Epidermal melanocyte (primary cell): ENCODE data around the gene NUBP1.
"Not testable (repeated sequence)": the region's sequence is repeated elsewhere in the genome, so short reads cannot be mapped to it uniquely, and the experiment has no call there.

ENCODE experiments used
- DNase-seq: peaks from one replicate; pipeline ENCODE4 v3.0.0; 2011; ENCODE audit warnings: low spot score; ENCODE audit not compliant: insufficient read length

The NUBP1 gene

GRCh38 chr16:10751291-10751697 lies 7.7 kb downstream of the NUBP1 start:
- DNase-seq = no peak

- no peak for DNase-seq
Observed at GRCh38 chr16:10752843-10753523, 9.3 kb downstream of the NUBP1 start.

GRCh38 chr16:10753670-10754069 lies 10.0 kb downstream of the NUBP1 start:
- DNase-seq = no peak

DNA sequence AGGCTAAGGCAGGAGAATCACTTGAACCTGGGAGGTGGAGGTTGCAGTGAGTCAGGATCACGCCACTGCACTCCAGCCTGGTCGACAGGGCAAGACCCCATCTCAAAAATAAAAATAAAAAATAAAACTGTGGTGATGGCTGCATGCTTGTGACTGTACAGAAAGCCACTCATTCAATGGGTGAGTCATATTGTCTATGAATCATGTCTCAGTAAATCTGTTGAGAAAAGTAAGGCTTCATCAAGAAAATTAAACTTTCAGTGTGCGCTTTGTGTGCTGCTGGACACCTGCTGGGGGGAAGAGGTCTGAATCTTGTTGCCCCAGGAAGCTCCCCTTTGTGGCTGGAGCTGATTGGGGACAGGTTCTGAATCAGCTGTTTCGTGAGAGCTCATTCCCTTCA lies 11.3 kb downstream of the NUBP1 start:
- DNase-seq = no peak

GRCh38 chr16:10756574-10756973 lies 12.9 kb downstream of the NUBP1 start:
- no peak for DNase-seq

DNA sequence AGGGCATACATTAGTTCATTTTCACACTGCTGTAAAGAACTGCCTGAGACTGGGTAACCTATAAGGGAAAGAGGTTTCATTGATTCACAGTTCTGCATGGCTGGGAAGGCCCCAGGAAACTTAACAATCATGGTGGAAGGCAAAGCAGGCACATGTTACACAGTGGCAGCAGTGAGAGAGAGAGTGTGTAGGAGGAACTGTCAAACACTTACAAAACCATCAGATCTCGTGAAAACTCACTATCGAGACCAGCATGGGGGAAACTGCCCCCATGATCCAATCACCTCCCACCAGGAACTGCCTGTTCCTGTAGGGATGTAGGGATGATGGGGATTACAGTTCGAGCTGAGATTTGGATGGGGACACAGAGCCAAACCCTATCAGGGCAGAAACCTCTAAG lies 17.2 kb downstream of the NUBP1 start:
- no peak for DNase-seq

DNA sequence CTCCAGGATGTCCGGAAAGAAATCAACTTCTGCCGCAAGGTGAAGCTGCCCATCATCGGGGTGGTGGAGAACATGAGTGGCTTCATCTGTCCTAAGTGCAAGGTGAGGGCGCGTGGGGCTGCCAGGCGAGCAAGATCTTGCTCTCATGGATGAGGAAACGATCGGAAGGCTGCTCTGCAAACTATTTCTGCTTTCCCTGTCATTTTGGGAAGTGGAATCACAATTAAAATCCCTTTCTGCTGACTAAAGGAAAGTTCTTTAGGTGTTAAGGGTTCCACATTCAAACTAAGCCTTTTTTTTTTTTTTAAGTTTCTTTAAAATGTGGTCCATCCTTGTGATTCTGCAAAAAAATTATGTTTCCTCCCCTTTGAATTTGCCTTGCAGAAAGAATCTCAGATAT lies 17.7 kb downstream of the NUBP1 start:
- no peak for DNase-seq

DNA sequence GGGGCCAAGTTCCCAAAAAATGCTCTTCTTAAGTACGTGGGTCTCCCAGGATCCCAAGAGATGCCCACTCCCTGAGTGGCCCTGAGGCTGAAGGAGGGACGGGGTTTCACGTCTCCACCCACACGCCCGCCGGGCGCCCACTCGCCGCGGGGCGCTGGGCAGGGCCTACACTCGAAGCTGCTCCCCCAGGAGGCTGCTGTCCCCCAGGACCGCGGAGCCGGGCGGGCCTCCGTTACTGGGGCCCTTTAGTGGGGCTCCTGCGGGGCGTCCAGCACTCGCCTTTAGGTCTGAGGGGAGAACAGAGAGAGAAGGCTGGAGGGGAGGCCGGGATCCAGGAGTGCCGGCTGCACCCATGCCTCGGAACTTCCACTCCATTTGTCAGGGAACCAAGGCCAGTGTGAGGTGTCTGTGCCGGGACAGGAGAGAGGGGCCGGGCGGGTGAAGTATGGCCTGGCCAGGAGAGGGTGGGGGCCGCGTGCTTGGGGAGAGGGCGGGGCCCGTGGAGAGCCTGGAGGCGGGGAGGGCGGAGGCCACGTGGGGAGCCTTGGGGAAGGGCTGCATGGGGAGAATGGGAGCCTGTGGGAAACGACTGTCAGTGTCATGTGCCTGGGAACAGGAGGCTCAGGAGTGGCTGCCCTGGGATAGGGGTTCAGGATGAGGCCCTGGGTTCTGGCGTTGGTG lies 18.8 kb downstream of the NUBP1 start:
- DNase-seq = no peak

- DNase-seq = no peak
Observed at GRCh38 chr16:10763456-10763855, 19.8 kb downstream of the NUBP1 start.

- DNase-seq = no peak
Observed at GRCh38 chr16:10765772-10766171, 22.1 kb downstream of the NUBP1 start.

DNA sequence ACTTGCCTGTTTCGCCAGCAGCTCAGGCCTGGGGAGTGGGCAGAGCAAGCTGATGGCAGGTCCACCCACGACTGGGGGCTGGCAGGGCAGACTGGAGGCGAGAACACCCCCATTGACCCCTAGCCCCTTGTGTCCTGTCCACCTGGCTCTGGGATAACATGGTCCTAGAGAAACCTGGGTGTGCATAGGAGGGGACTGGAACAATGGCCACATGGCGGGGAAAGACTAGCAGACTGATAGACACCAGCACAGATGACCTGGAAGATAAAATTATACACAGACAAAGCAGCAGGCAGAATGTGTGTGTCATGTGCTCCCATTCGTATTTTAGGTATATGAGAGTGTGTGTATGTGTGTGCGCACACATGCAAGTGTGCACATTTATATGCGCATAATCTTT lies 23.5 kb downstream of the NUBP1 start:
- no peak for DNase-seq

DNA sequence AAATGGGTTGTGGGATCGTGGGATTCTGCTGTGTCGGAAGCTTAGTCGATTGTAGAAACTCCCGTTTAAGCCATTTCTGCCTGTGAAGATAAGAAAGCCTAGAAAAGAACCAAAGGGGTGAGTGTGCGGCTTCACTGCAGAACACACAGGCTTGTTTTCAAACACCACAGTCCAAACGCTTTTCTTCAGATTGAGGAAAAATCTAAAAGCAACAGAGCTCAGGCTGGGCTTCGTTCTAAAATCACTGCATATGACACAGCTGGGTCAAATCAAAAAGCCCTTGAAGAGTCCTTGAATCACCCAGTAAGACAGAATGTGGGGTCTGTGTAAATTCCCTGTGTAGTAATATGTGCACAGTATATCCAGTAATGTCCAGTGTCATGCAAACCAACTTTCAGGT lies 25.7 kb downstream of the NUBP1 start:
- no peak for DNase-seq

DNA sequence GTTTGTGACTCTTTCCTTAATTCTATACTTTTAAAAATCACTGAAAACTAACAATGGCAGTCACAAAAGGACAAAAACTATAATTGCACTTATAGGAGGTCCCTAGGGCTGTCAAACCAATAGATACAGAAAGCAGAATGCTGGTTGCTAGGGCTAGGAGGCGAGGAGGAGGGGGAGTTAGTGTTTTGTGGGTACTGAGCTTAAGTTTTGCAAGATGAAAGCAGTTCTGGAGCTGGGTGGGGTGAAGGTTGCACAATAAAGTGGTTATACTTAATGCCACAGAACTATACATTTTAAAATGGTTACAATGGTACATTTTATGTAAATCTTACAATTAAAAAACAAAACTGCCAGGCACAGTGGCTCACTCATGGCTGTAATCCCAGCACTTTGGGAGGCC lies 27.3 kb downstream of the NUBP1 start:
- DNase-seq = no peak

DNA sequence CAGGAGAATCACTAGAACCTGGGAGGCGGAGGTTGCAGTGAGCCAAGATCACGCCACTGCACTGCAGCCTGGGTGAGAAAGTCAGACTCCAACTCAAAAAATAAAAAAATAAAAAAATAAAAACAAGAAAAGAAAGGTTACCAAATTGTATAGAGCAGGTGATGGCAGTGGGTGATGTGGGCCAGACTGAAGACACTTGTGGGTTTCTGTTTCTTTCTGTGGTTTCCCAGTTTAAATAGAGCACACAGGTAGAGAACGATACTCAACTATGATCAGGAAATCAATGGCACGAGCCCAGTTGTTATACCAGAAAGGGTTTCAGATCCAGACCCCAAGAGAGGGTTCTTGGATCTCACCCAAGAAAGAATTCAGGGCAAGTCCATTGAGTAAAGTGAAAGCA lies 32.6 kb downstream of the NUBP1 start:
- DNase-seq = no peak

GRCh38 chr16:10776923-10777322 lies 33.3 kb downstream of the NUBP1 start:
- DNase-seq = not testable (repeated sequence)

GRCh38 chr16:10777356-10777755 lies 33.7 kb downstream of the NUBP1 start:
- no peak for DNase-seq

DNA sequence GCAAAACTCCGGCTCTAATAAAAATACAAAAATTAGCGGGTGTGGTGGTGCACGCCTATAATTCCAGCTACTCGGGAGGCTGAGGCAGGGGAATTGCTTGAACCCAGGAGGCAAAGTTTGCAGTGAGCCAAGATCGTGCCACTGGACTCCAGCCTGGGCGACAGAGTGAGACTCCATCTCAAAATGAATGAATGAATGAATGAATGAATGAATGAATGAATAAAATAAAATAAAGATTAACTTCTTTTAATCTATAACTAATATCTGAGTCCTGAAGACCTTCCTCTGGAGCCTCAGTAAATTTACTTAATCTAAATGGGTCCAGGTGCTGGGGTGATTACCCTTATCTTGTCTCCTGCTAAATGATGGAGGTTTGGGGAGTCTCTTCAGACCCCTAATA lies 36.3 kb downstream of the NUBP1 start:
- not testable (repeated sequence) for DNase-seq

DNA sequence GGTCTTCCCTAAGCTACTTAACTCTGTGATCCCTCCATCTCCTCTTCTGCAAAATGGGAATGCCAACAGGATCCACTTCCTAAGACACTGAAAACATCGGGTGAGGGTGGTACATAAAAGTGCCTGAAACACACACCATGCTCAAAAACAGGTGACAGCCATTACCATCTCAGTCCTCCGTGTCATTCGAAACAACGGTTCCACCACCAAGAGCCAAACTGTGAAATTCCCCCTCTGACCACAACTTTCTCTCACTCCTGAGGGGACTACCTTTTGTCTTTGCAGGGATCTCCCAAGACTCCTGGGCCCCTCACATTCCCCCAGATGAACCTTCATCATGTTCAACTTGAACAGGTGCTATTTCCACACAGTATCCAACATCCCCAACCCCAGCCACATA lies 37.0 kb downstream of the NUBP1 start:
- DNase-seq = no peak

DNA sequence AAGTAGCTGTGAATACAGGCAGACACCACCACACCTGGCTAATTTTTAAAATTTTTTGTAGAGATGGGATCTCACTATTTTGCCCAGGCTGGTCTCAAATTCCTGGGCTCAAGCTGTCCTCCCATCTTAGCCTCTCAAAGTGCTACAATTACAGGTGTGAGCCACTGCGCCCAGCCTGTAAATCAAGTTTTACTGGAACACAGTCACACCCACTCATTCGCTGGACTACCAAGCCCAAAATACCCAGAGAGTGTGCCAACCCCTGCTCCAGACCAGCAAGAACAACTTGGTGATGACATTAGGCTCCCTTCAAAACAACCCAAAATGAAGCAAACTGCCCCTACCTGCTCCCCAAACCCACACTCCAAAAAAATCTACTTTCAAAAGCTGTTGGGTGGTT lies 39.0 kb downstream of the NUBP1 start:
- DNase-seq = no peak

DNA sequence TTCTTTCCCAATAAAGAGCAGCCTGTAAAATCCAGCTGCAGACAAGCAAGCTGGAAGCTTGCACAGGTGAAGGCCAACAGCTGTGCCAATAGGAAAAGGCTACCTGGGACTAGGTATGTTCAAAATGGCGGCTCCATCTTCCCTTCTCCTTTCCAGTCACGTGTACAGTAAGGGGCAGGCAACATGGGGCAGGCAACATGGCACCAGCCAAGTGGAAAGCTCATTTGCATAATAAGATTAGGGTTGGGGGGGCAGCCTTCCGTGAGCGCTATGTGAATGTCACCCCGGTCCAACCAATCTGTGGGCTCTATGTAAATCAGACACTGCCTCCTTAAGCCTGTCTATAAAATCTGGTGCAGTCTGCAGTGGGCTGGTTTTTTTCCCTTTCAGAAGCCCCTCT lies 43.7 kb downstream of the NUBP1 start:
- DNase-seq = no peak

DNA sequence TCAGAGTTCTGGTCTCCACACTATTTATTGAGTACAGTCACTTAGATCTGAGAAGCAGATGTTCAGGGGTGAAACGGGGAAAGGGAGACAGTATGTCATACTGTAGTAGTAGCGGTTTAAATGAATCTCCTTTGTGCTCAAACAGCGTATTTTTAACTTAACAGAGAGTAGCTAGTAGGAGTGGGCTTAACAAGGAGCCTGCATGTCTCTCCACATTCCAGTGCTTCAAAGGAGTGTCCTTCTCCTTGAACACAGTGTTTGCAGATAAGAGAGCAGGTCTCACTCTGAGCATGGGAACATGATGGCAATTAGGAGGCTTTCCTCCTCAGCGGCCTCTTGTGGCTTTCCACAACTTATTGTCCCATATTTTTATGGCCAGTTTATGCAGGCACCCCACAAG lies 45.0 kb downstream of the NUBP1 start:
- not testable (repeated sequence) for DNase-seq

GRCh38 chr16:10791048-10791447 lies 47.4 kb downstream of the NUBP1 start:
- no peak for DNase-seq

GRCh38 chr16:10799736-10800135 lies 56.1 kb downstream of the NUBP1 start:
- no peak for DNase-seq
